GM19238 (cell line): Measurements from ENCODE around the gene RRP12.
"Not testable (repeated sequence)": the region's sequence is repeated elsewhere in the genome, so short reads cannot be mapped to it uniquely, and the experiment has no call there.

Experiments
- DNase-seq: peaks from one replicate; pipeline ENCODE4 v3.0.0; 2011; ENCODE audit warnings: low spot score; ENCODE audit not compliant: insufficient read length

RRP12 gene

DNA sequence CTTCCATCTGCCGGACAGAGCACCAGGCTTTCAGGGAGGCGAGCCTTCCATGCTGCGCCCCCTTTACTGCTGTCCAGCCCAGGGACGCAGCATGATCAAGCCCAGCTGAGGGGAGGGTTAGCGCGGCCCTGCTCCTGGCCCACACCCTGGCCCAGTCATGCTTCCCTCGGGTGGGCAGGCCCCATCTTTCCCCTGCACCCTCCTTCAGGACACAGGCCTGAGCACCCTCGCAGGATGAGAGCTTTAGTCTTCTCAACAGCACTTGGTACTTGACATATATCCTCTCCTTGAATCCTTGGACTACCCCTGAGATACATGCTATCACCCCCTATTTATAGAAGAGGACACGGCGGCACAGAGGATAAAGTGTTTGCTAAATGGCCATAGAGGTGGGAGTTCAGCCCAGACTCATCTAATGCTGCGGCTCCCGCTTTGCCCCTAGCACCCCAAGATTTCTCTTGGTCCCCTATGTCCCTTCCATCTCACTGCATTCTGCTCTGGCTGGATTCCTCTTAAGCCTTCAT is 34.0 kb downstream of the RRP12 start:
- no peak for DNase-seq

DNA sequence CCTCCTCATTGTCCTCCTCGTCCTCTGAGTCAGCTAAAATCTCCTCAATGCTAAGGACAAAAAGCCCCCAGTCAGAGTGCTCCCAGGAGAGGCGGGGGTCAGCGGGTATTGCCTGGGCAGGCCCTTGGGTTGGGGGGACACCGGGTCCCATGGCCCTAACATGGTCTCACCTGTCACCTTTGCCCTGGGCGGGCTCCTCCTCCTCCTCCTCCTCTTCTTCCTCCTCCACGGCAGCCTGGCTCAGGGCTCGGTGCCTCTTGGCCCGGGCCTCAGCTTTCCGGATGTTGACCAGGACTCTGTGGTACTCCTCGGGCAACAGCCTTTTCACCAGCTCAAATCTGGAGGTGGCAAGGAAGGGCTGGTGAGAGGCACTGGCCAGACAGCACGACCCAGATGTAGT is 34.6 kb downstream of the RRP12 start:
- no peak for DNase-seq

DNA sequence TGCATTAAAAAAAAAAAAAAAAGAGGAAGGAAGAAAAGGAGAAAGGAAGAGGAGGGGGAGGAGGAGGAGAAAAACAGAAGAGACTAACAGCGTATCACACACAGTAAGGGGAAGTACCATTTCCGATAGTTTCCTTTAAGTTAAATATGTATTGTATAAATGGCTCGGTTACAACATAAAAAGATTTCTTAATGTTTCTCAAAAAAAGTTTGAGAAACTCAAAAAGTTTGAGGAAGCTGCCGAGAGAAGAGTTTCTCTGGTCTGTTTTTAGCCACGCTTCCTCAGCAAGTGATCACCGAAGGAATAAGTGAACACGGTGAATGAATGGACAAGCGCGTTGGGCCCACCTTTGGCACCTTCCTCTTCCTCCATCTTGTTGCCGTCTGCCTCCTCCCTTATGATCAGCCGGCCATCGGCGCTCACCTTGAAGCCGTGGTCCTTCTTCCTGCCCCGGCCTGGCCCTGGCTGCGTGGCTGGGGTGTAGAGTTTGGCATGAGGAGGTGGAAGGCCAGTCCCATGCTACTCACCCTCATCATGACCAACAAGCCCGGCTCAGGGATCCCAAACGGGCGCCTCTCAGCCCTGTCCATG is 35.3 kb downstream of the RRP12 start:
- DNase-seq: no peak

DNA sequence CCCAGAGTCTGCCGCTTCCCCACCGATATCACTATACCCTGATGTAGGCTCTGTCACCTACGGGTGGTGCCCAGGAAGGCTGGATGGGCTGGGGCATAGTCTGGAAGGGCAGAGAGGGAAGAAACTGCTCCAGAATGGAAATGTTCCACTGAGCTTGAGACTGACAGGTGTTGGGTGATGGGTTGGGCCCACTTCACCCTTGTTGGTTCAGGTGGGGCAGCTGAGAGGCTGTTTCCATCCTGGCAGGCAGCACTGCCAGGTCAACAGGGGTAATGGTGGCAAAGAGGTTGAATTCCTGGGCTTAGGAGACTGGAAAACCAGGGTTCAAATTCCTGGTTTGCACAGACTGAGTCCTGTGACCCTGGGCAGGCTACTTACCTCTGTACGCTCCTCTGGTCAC is 38.1 kb downstream of the RRP12 start:
- DNase-seq: no peak

DNA sequence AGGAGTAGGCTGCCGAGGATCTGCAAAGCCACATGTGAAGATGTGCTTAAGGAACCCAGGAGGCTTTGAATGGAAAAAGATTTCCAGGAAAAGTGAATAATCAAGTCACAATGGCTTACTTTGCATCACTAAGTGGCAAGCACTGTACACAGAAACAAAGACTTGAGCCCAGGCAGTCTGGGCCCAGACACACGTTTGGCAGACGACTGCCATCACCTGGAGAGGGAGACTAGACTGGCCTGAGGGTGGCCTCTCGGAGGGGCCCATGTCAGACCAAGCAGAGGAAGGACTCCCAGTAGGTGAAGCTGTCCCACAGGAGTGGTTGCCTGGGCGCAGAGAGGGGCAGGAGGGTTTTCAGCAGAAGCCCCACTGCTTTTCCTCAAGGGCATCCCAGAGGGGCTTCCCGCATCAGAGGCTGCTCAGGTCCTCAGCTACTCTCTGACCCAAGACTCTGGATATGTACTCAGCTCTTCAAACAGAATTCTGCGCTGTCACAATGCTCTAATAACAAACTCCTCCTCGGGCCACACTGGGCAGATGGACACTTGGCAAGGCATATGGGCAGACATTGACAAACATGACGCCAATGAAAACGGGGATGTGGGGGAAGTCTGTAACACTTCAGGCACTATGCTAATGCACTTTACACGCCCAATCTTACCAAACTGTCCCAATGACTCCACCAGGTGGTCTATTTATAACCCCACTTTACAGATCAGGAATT is 38.7 kb downstream of the RRP12 start:
- DNase-seq: no peak

DNA sequence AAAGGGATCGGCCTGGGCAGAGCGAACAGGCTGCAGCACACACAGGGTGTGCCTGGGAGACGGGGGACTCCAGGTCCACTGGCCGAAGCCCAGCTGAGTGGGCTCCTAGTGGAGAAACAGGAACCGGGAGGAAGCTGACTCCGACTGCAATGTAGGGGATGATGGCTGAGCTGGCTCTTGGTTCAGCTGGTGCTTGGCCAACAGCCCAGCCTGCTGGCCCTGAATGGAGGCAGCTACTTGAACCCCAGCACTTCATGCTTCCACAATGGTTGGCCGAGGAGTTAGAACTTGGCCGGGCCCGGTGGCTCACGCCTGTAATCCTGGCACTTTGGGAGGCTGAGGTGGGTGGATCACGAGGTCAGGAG is 39.6 kb downstream of the RRP12 start:
- DNase-seq: no peak

DNA sequence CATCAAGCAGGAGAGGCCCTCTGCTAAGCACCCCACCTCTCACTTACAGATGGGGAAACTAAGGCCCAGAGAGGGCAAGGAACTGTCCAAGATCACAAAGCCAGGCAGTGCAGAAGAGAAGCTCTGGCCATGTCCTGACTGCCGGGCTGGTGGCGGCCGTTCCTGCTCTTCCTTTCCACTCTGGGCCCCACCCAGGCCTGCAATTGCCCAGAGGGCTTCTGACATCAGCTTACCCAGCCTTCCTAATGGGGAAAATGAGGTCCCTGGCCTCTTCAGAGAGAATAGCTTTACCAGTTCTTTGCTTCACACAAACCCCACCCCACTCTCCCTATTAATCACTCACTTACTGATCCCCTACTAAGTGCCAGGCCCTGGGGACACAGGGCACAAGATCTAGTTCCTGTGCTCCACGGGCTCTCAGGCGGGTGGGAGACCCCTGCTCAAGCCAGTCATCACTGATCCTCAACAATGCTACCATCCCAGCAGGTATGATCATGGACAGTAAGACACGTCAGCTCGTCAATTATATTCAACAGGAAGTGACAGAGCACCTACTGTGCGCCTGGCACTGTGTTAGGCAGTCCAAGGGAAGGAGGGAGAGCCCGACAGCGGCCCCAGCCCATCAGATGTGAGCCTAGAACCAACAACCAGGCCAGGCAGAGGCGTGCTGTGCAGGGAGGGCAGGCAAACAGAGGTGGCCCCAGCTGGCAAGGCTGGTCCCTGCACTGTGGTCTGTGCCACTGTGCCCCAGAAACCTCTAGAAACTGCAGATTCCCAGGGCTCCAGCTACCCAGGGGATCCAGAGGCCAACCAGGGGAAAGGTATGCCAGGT is 40.2 kb downstream of the RRP12 start:
- no peak for DNase-seq

DNA sequence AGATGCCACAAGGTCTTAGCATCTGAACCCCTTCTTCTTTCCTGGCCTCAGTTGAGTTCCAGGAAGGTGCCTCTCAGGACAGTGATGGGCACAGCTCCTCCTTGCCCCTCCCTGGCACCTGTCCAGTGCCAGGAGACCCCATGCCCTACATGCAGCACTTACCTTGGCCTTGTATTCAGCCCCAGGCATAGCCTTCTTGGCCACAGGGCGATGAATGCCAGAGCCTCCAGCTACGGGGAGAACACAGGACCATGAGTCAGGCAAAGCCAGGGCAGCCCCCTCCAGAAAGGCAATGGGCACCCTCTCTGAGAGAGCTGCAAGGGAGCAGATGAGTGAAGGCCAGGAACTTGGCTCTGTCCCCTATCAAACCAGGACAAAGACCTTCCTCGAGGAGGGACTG is 42.4 kb downstream of the RRP12 start:
- DNase-seq: no peak

DNA sequence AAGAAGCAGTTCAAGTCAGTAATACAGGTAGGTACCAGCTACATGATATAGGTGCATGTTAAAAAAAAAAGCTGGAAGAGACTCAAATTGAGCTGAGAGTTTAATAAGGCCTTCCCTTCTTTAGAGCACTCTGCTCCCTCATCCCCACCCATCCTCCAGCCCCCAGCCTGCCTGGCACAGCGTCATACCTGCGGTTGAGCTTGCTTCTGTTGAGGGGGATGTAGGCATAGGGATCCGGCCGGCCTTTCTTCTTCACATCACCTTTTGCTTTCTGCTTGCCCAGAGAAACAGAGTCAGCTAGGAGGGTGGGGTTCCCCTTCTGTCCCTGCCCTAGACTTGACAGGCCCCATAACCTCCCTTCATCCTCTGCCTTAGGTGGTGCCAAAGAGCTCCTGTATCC is 42.8 kb downstream of the RRP12 start:
- DNase-seq: no peak

DNA sequence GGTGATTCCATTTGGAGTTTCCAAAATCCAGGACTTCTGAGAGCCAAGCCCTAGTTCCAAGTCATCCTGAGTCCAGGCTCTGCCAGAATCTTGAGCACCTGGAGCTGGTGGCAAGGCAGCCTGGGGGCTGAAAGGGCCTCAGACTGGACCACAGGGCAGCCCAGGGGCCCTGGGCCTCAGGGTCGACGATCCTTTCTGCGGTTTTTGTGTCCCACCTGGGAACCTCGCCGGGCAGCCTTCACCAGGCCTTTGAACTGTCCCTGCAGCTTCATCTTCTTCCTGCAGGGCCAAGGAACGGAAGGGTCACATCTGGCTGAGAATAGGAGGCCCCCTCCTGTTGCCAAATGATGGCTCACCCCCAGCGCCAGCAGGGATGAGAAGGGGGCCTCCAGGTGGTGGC is 44.2 kb downstream of the RRP12 start:
- no peak for DNase-seq

DNA sequence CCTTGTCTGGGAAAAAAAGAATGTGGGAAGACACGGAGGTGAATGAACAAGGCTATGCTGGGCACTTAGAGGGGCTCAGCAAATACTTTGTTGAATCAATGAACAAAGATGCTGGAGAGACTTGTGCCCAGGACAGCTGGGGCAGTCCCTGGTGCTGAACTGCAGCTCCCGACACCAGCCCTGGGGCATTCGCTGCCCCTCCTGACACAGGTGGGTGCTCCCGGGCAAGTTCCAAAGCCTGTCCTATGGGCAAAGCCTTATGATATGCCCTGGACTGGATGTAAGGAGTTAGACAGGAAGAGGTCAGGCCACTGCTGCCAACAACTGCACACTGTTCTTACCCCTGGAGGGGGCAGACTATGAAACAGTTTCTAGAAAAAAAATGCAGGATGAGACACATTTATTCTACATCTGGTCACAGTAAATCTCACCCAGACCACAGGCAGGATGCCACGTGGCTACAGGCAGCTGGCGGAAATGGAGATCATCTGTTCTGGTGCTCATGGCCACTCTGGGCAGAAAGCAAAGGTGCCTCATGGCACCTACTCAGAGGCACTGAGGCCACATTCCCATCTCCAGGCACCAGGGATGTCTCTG is 44.7 kb downstream of the RRP12 start:
- DNase-seq: no peak

DNA sequence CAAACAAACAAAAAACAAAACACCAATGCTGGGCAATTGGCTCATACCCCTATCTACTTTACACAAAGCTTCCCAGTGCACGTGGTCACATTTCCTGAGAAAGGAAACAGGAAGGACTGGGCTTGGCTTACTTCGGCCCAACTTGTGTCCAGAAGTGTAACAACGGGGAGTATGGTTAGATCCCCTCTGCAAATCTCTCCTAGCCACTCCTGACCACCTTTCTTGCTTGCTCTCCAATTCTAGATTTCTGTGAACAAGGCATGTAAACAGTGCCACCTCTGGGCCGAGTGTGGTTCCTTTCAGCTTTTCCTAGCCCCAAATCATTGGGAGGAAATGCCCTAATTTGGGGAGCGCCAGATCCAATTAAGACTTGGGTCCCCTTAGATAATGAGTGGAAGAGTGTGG is 45.6 kb downstream of the RRP12 start:
- DNase-seq: no peak

DNA sequence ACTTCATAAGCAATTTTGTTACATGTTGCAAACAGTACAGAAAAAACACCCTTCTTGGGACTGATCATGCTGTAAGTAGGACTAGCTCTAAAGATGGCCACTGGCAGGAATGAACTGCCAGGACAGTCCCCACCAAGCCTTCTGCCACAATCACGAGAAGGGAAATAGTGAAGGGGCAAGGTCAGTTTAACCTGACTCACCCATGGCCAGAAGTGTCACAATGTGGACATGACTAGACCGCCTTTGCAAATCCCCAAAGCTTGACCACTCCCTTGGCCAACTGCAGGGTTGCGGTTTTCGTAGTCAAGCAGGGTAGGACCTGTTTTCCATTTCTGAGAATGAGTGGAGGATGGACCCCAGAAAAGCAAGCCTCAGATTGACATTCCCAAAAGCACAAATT is 47.2 kb downstream of the RRP12 start:
- no peak for DNase-seq

DNA sequence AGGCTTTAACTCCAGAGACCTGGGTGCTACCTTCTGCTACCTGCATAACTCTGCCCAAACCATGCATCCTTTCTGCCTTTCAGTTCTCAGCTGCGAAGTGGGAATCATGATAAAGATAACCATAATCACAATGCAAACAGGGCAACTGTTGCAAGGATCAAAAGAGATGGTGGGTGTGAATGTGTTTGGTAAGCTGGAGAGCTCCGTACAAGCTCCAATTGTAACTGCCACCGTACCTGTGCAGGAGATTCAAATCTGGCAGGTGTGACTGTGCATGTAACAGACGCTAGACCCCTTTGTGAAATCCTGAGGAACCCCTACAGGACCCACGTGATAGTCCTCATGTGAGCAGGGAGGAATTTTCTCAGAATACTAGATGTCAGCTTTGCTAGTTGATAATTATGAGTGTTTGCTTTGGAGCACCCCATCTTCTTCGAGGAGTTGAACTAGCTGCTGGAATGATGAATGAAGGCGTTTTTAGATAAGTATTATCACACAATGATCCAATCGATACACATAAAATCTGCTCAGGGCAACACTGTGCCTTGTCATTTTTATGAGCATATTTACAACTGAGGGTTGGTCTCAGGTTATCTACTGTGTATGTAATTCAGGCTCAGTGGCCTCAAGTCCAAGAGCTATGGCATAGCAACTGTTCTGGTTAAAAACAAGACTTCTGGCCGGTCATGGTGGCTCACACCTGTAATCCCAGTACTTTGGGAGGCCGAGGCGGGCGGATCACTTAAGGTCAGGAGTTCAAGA is 51.2 kb downstream of the RRP12 start:
- no peak for DNase-seq

DNA sequence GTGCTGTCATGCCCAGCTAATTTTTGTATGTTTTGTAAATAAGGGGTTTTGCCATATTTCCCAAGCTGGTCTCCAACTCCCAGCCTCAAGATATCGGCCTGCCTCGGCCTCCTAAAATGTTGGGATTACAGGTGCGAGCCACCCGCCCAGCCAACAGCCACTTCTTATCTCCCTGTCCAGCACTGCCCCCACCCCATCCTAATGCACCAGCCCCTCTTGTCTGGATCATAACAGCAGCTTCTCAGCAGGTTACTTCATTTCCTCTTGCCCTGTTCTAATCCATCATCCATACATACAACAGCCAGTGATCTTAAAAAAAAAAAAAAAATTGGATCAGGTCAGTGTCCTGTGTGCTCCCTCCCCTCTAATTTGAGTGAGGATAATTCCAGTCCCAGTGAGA is 53.8 kb downstream of the RRP12 start:
- no peak for DNase-seq

DNA sequence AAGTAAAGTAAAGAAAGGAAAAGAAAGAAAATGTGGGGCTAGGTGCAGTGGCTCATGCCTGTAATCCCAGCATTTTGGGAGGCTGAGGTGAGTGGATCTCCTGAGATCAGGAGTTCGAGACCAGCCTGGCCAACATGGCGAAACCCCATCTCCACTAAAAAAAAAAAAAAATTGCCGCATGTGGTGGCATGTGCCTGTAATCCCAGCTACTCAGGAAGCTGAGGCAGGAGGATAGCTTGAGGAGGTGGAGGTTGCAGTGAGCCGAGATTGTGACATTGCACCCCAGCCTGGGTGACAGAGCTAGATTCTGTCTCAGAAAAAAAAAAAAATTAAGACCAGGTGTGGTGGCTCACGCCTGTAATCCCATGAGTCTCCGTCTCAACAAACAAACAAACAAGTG is 57.5 kb downstream of the RRP12 start:
- not testable (repeated sequence) for DNase-seq

DNA sequence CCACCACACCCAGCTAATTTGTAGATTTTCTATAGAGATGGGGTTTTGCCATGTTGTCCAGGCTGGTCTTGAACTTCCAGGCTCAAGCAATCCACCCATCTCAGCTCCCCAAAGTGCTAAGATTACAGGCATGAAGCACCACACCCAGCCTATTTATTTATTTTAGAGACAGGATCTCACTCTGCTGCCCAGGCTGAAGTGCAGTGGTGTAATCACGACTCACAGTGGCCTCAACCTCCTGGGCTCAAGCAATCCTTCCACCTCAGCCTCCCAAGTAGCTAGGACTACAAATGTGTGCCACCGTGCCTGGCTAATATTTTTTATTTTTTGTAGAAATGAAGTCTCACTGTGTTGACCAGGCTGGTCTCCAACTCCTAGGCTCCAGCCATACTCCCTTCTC is 59.7 kb downstream of the RRP12 start:
- no peak for DNase-seq

DNA sequence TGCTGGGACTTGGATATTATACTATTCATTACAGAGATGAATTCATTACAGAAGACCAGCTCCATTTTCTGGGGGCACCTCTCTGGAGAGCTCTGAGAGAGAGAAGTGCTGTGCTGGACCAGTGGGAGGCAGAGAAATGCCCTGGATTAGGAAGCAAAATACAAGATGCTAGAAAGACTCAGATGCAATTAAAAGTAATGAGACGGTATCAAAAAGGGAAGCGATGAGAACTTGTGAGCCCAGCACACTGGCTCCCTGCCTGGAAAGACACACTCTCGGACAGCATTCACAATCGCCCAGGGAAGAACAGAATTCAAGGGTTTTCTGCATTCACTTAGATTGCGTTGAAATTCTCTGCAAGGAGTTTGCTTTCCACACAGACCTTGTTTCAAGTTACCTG is 63.1 kb downstream of the RRP12 start:
- DNase-seq: no peak

DNA sequence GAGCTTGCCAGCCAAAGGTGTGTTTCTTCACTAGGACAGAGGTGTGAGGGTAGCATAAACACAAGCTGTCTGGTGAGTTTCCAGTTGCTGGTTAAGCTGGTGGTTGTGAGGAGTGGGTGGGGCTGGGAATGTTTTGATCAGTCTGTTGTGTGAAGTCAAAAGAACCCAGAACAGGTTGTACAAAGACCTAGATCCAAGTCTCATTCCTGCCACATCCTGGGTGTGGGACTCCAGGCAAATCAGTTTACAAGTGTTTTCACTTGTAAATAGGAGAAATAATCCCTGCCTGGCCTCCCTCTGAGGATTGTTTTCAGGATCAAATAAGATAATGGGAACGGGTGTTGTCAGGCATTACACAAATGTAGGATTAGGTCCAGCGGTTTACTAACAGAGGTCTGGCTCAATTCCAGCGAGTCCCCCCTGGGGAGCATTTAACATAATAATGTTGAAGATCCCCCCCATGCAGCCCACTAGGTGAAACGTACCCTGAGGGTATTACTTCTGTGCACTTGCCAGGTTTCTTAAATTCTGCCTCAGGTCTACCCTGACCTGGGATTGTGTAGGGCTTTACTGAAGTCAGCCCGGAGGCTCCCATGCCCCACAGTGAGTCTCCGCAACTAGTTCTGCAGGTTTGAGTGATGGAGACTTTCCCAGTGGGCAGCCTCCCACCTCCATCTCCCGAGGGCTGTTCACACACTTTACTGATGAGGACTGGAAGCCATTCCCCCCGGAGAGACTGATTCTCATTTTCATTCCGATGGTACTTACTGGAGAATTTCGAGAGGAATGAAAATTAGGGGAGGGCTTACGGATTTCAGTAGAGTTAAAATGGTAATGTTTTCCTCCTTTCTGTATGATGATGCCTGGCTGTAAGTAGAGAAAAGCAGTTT is 64.0 kb downstream of the RRP12 start:
- DNase-seq: no peak

DNA sequence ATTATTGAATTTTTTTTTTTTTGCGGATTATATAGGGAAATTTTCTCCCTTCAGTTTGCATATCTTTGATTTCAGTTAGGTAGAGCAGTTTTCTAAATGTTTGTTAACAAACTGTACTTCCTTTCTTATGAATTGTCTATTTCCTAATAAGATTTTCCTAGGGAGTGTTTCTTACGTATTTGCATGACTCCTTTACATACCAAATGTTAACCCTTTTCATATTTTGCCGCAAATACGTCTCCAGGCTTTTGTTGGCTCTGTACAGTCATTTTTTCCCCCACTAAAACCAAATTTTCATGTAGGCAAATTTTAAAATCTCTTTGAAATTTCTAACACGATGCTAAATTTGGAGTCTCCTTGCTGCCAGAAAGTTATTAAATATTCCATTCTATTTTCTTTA is 64.7 kb downstream of the RRP12 start:
- no peak for DNase-seq
